Activated CD4-positive, alpha-beta T cell treated with anti-CD3 and anti-CD28 coated beads for 24 hours (primary cell): ENCODE results near the gene ALG1.
"Not testable (repeated sequence)": the region's sequence is repeated elsewhere in the genome, so short reads cannot be mapped to it uniquely, and the experiment has no call there.

Source experiments
- DNase-seq, 2 donors: peaks; one replicate each; pipeline ENCODE4 v3.0.0-alpha.2; 2020; ENCODE audit warnings: low read depth in 2 of 2

Gene ALG1

GRCh38 chr16:5071681-5072333, at the start of gene ALG1:
Gene ALG1 (plus strand): TSS chr16:5071843. CDS start chr16:5071850, 7 bp downstream.
- DNase-seq = peak; percentile 82 to 84

- no peak for DNase-seq
Measured at GRCh38 chr16:5022521-5022920, 49.1 kb upstream of the ALG1 start.

DNA sequence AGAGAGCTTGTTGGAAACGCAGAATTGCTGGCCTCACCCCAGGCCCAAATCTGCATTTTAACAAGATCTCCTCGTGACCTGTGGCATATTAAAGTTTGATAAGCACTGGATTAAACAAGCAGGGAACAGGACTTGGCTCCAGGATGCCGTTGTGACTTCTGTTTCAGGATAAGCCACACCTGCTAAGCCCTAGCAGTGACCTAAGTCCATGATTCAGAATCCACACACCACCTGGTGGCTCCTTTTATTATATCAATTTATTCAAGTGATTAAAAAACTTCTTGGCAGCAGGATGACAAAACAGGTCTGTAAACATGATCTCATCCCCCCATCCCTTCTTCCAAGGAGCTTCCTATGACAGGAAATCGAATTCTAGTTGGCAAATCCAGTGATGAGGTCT, 47.0 kb upstream of the ALG1 start:
- DNase-seq = no peak

GRCh38 chr16:5025171-5025632, 46.4 kb upstream of the ALG1 start:
- DNase-seq = no peak

GRCh38 chr16:5026664-5027063, 45.0 kb upstream of the ALG1 start:
- no peak for DNase-seq

DNA sequence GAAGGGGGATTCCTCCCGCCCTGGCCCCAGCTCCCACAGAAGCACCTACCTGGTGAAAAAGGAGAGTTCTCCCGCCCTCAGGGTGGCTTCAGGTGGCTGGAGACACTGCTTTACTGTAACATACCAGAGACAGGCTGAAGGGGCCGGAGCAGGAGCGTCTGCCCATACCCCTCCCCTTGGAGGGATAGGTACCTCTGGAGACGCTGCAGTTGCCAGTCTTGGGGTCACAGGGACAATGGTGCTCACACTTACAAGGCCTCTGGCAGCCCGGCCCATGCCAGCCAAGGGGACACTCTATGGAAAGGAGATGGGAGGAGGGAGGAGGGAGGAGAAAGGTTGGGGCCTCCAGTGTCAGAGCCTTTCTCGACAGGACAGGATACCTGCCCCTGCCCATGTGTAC, 44.6 kb upstream of the ALG1 start:
- no peak for DNase-seq

DNA sequence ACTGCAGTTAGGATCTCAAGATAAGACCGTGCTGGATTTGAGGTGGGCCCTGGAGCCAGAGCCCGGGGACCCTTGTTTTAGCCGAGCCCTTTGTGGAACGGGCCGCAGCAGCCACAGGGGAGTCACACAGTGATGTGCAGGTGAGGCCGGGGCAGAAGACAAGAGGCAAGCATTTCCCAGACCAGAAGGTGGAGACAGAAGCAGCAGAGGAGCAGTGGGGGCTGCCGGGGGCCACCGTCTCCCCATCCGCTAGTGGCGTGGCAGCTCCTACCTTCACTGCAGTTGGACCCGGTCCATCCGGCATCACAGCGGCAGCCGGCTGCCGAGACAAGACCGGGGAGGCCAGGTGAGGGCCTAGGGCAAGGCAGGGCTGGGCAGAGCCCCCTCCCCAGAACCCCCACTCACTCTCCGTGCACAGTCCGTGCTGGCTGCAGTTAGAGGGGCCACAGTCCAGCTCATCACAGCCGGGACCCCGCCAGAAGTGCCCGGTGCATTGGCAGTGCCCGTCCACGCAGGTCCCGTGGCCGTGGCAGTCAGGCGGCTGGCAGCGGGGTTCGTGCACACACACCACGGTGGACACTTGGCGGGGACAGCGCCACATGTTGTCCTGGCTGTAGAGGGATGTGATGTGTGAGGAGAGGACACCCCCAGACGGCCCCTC, 43.9 kb upstream of the ALG1 start:
- no peak for DNase-seq

DNA sequence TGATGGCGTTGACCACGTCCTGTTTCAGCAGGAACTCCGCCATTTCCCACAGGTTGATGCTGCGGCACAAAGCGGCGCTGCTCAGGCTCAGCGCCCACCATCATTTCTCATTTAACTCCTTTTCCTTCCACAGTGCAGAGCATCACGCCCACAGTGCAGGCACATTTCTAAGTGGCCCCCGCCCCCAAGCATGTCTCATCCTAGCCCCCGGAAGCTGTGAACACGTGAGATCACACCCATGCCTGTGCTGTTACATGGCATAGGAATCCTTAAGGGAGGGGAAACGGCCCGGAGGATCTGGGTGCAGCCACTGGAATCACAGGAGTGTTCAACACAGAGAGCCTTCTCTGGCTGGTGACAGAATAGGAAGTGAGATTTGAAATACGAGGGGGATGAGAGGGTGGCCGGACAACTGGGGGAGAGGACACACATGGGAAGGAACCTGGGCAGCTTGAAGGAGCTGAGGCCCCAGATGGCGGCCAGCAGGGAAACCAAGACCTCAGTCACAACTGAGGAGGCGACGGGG, 42.6 kb upstream of the ALG1 start:
- DNase-seq = no peak

DNA sequence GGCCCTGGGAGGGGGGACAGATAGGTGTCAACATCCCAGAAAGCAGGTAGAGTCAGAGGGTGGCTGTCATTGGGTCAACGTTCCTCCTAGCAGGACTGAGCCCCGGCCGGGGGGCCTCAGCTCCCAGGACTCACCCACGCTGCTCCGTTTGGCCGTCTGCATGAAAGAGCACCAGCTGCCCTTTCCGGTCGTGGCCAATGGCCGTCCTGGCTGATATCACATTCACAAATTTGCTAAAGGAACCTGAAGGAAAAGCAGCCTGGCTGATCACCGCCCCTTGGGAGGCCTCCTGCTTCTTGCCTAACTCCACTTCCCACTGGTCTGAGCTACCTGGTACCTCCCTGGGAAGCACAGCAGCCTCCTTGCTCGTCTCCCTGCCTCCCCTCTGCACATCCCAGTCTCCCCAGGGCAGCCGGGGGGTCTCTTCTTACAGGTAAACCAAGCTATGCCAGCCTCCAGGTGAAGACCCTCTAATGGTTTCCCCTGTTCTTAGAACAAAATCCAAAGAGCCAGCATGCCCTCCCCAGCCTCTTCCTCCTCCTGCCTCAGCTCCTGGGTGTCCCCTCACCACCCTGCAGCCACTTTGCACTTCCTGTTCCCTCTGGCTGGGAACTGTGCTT, 41.3 kb upstream of the ALG1 start:
- no peak for DNase-seq

DNA sequence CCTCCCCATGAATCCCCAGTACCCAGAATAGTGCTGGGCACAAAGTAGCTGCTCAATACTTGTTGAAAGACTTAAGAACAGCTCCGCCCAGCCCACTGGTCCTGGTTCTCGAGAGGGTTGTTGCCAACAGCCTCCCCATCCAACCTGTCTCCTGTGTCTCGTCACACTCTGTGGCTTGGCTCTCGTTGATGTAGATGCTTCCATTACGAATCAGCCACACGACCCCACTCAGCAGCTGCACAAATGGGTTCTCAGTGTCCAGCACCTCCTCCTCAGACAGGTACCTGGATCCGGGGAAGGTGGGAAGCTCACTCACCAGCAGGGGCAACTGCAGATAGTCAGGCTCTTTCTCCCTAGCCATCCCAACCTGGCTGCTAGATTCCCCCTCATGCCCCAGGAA, 40.0 kb upstream of the ALG1 start:
- DNase-seq = no peak

DNA sequence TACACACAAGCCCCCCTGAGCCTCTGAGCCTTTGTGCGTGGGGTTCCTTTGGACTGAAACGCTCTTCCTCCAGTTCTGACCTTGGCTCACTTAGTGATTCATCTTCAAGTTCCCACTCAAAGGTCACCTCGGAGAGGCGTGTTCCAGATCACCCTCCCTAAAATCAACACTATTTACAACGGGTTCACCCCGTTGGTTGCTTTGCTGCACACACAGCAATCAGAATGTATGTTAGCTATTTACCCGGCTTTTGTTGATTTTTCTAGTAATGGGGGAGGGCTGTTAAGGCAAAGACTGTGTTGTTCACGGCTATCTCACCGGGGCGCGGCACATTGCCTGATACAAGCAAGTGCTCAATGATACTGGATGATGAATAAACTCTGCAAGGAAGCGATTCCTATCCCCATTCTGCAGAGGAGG, 38.9 kb upstream of the ALG1 start:
- DNase-seq = no peak

- DNase-seq = peak; percentile 67 to 73
Measured at GRCh38 chr16:5033256-5034166, 38.1 kb upstream of the ALG1 start, which contains the start of gene NAGPA. Gene NAGPA (minus strand): TSS chr16:5033935. CDS start chr16:5033914, 21 bp downstream.

DNA sequence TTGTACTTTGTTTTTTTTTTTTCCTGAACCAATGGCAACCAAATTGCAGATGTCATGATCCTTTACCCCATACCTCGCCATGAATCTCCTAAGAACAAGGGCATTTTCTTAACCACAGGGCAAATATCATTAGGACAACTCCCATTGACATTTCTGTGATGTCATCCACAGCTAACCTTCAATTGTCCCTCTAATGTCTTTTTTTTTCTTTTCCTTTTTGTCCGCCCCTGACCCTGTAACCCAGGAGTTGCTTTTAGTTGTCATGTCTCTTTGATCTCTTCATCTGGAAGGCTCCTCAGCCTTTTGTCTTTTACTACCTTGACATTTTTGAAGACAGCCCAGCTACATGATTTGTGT, 37.5 kb upstream of the ALG1 start:
- DNase-seq = no peak

GRCh38 chr16:5035909-5036227, 35.8 kb upstream of the ALG1 start:
- no peak for DNase-seq

DNA sequence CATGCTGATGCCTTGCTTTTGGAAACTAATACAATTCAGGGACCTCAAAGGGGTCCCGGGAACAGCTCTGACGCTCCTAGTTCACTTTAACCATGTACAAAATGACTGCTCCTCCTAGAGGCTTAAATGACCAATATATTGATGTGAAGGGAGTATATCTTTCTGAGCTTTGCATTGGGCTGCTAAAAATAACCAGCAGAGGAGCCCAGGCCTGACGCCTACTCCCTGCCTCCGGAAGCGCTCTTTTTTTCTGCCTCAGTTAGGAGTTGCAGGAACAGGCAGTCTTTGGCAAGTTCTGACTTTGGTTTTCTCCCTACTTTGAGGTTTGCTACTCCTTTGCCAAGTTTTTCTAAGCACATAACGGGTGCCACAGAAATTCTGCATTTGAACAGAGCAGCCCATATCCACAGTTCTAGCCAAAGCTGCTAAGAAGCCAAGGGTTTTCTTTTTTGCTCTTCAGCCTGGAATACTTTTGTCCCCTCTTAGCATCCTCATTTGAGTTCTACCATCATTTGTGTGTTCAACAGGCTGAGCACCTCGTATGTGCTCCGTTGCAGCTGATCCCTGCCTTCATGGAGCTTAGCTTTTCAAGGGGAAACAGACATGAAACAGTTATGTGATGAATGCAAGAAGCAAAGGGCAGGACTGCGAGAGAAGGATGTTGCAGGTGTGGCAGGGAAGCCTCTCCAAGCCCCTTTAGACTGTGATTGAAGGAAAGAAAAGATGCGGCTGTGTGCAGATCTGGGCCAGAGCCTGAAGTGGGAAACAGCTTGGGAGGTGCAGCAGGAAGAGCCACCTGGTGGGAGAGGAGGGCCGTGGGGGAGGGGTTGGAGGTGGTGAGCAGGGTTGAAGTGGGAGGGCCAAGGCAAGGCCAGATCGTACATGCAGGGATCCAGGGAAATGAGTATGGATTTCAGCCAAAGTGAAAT, 35.2 kb upstream of the ALG1 start:
- no peak for DNase-seq

GRCh38 chr16:5040451-5040850, 31.2 kb upstream of the ALG1 start:
- DNase-seq = no peak

DNA sequence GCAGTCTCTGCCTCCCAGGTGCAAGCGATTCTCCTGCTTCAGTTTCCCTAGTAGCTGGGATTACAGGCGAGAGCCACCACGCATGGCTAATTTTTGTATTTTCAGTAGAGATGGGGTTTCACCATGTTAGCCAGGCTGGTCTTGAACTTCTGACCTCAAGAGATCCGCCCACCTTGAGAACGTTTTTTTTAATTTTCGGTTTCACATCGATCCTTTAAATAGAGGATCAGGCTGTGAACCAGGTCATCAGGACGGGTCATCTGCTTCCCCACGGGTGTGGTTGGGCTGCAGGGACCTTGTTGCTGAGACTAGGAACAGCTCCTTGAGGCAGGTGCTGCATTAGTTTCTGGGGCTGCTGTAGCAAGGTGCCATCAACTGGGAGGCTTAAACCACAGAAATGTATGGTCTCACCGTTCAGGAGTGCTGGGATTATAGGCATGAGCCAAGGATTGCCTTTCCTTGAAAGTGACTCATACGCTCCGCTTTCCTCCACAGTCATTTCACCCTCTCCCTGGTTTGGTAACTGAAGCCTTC, 30.0 kb upstream of the ALG1 start:
- DNase-seq = no peak

DNA sequence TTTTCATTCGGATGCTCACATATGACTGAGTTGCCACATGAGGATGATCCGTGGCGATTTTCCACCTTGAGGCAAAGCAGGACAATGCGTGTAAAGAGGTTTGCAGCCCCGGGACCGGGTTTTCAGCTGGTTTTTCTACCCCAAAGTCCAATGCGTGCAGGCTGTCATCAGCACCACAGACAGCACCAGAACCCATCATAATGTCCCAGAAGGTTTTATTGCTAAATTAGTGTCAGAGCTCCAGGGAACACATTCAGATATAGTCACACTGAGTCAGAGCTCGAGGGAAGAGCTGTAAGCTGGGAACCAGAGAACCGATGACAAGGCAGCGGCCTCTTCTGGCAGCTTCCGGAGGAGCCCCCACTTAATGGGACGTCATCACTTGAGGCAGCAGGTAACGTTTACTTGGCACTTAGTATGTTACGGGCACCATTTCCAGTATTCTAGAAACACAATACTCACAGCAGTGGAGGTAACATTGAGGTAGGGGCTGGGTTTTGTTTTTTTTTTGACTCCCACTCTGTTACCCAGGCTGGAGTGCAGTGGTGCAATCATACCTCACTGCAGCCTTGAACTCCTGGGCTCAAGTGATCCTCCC, 29.0 kb upstream of the ALG1 start:
- no peak for DNase-seq

- no peak for DNase-seq
Measured at GRCh38 chr16:5044011-5044540, 27.6 kb upstream of the ALG1 start.

DNA sequence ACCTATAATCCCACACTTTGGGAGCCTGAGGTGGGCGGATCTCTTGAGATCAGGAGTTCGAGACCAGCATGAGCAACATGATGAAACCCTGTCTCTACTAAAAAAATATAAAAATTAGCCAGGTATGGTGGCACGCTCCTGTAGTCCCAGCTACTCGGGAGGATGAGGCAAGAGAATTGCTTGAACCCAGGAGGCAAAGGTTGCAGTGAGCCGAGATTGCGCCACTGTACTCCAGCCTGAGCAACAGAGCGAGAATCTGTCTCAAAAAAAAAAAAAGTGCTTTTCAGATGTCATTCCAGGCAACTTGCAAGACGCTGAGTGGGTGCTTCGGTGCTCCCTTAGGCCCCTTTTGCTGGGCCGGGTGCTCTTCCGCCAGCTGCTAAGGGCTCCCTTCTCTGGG, 27.1 kb upstream of the ALG1 start:
- not testable (repeated sequence) for DNase-seq
